ENCODE results near the gene IL18.

- TF ChIP-seq CTCF (conservative IDR thresholded peaks at IDR 0.05; ENCODE audit: low read length), result no peak
- TF ChIP-seq EZH2phosphoT487 (IDR thresholded peaks at IDR 0.05; ENCODE audit: borderline replicate concordance, low read depth, low read length), result no peak
Measured at GRCh38 chr11:112132737-112133136, 31.2 kb downstream of the IL18 start.

Measured in OCI-LY7 (cell line).